ENCODE data around the gene TAX1BP1. TPM values are rescaled to one million over a fixed set of nuclear protein-coding genes. Genes with fewer than 3 reads are reported as not detected.
A peak's percentile ranks its signal among the peaks of the same experiment; 100 is the strongest.

TAX1BP1 gene
- total and polyA plus RNA-seq, 2 donors (not counting 3 experiments of a cell fraction or from before 2014, with no cell fraction given), result 77.7 to 93.2 TPM

DNA sequence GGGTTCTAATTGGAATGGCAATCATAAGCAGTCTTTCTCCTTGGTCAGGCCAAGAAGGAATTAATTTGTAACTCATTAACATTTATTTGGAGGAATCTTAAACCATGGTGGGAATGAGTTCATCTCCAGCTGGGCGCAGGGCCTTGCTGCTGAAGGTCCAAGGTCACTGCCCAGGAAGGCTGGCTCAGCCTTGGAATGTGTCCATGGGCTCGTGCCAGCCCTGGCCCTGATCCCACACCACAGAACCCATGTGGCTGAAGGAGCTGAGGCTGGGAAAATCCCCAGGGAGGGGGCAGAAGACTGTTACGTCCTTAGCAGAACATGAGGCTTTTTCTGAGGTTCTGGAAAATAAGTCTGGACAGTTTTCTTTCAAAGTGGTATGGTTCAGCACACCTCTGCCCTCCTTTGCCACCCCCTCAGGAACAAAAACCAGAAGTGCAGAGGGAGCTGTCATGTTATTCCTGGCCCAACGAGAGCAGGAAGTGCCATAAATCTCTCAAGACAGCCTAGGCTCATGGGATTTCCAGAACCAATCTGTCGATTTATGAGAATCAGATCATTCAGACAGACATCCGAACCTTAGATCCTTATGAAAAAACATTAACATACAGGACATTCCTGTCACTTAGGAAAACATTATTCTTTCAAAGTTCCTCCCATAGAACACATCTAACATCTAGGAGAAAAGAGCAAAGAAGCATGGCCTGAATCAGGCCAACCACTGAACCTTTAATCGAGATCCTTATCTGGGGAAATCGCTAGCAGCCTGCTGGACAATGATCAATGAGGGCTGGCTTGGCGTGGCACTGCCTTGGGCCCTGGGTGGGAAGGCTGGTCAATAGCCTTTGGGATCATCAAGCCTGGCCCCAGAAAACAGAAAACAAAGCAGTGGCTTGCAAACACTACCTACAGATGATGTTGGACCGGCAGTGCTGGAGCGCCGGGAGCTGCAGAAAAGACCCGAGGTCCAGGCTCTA, 134.3 kb downstream of the TAX1BP1 start:
- CTCF ChIA-PET, result interaction anchor here (0.6 to 1.3 kb wide), 8 partner anchors 10 to 220 kb away, joined by 3 to 4 read pairs (median 4); no protein-coding TSS in a partner anchor
- BruUV-seq (replicated peaks), result no TSS peak
- H3K4me2 ChIP-seq (ENCODE audit: insufficient read depth, low read length), result peak overlapping the region; percentile 36
- FAIRE-seq, result peak; percentile 78
- DNase-seq (ENCODE audit: low read depth, low spot score), result peak; percentile 98
- H3K27me3 ChIP-seq (ENCODE audit: control insufficient read depth in 2 of 2, insufficient read depth in 2 of 2, low read length in 2 of 2), result no peaks in the 10 kb centered on the region
- H3K79me2 ChIP-seq (ENCODE audit: control insufficient read depth, insufficient read depth, low read length), result no peaks in the 10 kb centered on the region
- dilution Hi-C loops (cut with MboI; ENCODE audit: extremely low pct_ligation_motif_present, low sequenced_read_pairs) (no loop called here), intact Hi-C loops (cut with micrococcal nuclease) (loop anchor here (1.0 to 2.0 kb wide), 5 partner anchors 9 to 685 kb away; no protein-coding TSS in a partner anchor)
- H2AFZ ChIP-seq (ENCODE audit: low read depth, low read length), result peak overlapping the region; percentile 46
- no peaks in the 10 kb centered on the region for H3K9me1 ChIP-seq (replicated peaks; ENCODE audit: control insufficient read depth, extremely low read depth, insufficient read depth, low read length)
- H3K27ac ChIP-seq (ENCODE audit: insufficient read depth, low read depth, low read length), result peak overlapping the region; percentile 95
- peaks cover 34% of the 10 kb centered on the region for H3K4me1 ChIP-seq (ENCODE audit: control insufficient read depth, extremely low read depth, insufficient read depth, low read length)
- POLR2A ChIA-PET, result no interaction called here
- H3K4me3 ChIP-seq (replicated peaks in 1 of 3; ENCODE audit: insufficient read depth in 1 of 3, low read depth in 1 of 3, low read length in 3 of 3), result peak overlapping the region in 1 of 3 experiments; percentile 10
- no peaks in the 10 kb centered on the region for H4K20me1 ChIP-seq (replicated peaks; ENCODE audit: control insufficient read depth, extremely low read depth, insufficient read depth, low read length)
- TF ChIP-seq MYC (IDR thresholded peaks at IDR 0.05; ENCODE audit: low read depth, low read length) (no peak), CTCF (IDR thresholded peaks at IDR 0.05; ENCODE audit: extremely low read depth in 1 of 2, insufficient read depth in 1 of 2, low read depth in 1 of 2, low read length in 2 of 2) (no peak), GATA2 (IDR thresholded peaks at IDR 0.05; ENCODE audit: insufficient read depth, insufficient read length, low read depth, low read length) (peak; percentile 17), POLR2A (IDR thresholded peaks at IDR 0.05; ENCODE audit: low read depth, low read length) (peak; percentile 56), JUN (IDR thresholded peaks at IDR 0.05; ENCODE audit: borderline replicate concordance, insufficient read depth, insufficient read length, low read depth) (peak; percentile 30), EZH2 (IDR thresholded peaks at IDR 0.05; ENCODE audit: borderline replicate concordance, low read depth, low read length, severe bottlenecking) (no peak), POLR2AphosphoS5 (IDR thresholded peaks at IDR 0.05; ENCODE audit: insufficient read depth, low read depth, low read length) (peak; percentile 79), FOS (IDR thresholded peaks at IDR 0.05; ENCODE audit: borderline replicate concordance, insufficient read depth, low read length) (peak; percentile 38)
- TF ChIP-seq, protein P1, sequence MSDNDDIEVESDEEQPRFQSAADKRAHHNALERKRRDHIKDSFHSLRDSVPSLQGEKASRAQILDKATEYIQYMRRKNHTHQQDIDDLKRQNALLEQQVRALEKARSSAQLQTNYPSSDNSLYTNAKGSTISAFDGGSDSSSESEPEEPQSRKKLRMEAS (IDR thresholded peaks at IDR 0.05; ENCODE audit: insufficient read depth, insufficient read length), result peak; percentile 64
- H3K9me3 ChIP-seq (replicated peaks; ENCODE audit: control insufficient read depth, insufficient read depth, low read length), result no peaks in the 10 kb centered on the region
- H3K36me3 ChIP-seq (ENCODE audit: control insufficient read depth in 2 of 2, extremely low read depth in 1 of 2, insufficient read depth in 2 of 2, low read length in 2 of 2), result no peaks in the 10 kb centered on the region
- H3K9ac ChIP-seq (replicated peaks; ENCODE audit: extremely low read depth, insufficient read depth, low read length), result peak overlapping the region; percentile 74

All from endothelial cell of umbilical vein (primary cell).